Skeletal muscle satellite cell (primary cell): ENCODE results near the gene PLEKHG3.

Source experiments
- H3K27me3 ChIP-seq: 2 replicates; pipeline ENCODE4 v1.7.0; 2013; ENCODE audit warnings: low read length; ENCODE audit not compliant: control insufficient read depth, insufficient read depth
- H3K36me3 ChIP-seq: 2 replicates; pipeline ENCODE4 v1.7.0; 2013; ENCODE audit warnings: mild to moderate bottlenecking, control low read depth, low read length; ENCODE audit not compliant: insufficient read depth
- H3K4me1 ChIP-seq: 2 replicates; pipeline ENCODE4 v1.7.0; 2013; ENCODE audit warnings: low read length; ENCODE audit not compliant: control insufficient read depth, insufficient read depth
- H3K4me2 ChIP-seq: 2 replicates; pipeline ENCODE4 v1.7.0; 2013; ENCODE audit warnings: mild to moderate bottlenecking, low read length
- H3K4me3 ChIP-seq: 2 replicates; pipeline ENCODE4 v1.7.0; 2013; ENCODE audit warnings: low read length
- H3K9ac ChIP-seq: 2 replicates; pipeline ENCODE4 v1.7.0; 2013; ENCODE audit warnings: mild to moderate bottlenecking, low read depth, low read length, moderate library complexity
- H3K9me3 ChIP-seq: replicated peaks from 2 replicates; pipeline ENCODE4 v1.7.0; 2013; ENCODE audit warnings: mild to moderate bottlenecking, control low read depth, low read length

The PLEKHG3 gene

DNA sequence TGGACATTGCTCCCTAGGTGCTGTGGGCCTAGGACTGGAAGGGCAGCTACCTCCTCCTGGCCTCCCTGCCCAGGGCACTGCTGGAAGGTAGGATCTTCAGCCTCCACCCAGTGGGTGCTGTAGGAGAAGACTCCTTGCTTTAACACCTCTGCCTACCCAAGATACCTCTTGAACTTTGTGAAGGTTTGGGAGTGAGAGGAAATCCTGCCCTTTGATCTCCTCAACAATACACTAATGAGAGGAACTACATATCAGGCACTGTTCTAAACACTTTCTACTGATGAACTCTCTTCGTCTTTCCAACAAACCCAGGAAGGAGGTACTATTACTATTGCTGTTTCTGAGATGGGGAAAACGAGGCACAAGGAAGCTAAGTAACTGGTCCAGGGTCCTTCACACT is 66.9 kb downstream of the PLEKHG3 start:
- Histone ChIP-seq H3K9me3 (no peaks in the 10 kb centered on the region), H3K9ac (no peak overlapping the region), H3K27me3 (peaks cover 22% of the 10 kb centered on the region), H3K36me3 (no peaks in the 10 kb centered on the region), H3K4me1 (no peaks in the 10 kb centered on the region), H3K4me3 (no peak overlapping the region), H3K4me2 (no peak overlapping the region)

DNA sequence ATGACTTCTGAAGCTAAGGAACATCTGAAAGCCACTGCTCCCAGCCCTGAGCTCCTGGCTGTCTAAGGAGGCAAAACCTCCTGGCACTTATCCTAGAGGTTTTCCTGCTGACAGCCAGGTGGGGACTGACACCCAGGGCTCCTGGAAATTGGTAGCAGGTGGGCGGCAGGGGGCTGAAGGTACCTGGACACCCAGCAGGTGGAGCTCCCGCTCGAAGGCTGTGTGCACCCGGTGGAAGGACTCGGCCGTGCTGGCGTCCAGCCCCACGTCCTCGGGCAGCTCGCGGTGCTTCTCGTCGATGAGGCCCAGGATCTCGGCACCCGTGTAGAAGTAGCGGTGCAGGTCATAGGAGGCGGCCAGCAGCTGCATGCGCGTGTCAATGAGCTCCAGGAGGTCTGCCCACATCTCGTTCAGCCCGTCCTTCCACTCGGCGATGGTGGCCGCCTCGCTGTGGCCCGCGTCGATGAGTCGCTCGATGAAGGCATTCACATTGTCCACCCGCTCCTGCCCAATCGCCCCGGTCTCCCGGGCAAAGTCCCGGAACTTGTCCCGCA is 68.2 kb downstream of the PLEKHG3 start:
- no peak overlapping the region for H3K4me2 ChIP-seq
- H3K9ac ChIP-seq: no peak overlapping the region
- peaks cover 22% of the 10 kb centered on the region for H3K27me3 ChIP-seq
- no peak overlapping the region for H3K4me3 ChIP-seq
- H3K9me3 ChIP-seq: no peaks in the 10 kb centered on the region
- no peaks in the 10 kb centered on the region for H3K4me1 ChIP-seq
- no peaks in the 10 kb centered on the region for H3K36me3 ChIP-seq

DNA sequence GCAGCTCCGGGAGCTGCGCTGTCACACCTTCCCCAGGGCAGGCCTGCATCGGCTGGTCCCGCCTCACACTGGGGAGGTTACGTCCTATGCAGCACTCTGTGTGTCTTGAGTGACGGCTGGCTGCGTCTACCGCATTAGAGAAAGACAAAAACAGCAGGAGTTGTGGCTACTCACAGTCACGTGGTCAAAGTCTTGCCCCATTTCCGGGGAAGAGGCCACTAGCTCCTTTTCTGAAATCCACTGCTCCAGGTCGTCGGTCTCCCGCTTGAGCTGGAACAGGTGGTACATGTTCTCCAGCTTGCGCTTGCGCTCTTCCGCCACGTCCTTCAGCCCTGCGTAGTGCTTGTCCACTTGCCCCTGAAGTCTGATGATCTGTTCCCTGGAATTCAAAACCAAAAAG is 68.8 kb downstream of the PLEKHG3 start:
- Histone ChIP-seq H3K27me3 (peaks cover 22% of the 10 kb centered on the region), H3K9me3 (no peaks in the 10 kb centered on the region), H3K36me3 (no peaks in the 10 kb centered on the region), H3K4me1 (no peaks in the 10 kb centered on the region), H3K4me3 (no peak overlapping the region), H3K4me2 (no peak overlapping the region), H3K9ac (no peak overlapping the region)

DNA sequence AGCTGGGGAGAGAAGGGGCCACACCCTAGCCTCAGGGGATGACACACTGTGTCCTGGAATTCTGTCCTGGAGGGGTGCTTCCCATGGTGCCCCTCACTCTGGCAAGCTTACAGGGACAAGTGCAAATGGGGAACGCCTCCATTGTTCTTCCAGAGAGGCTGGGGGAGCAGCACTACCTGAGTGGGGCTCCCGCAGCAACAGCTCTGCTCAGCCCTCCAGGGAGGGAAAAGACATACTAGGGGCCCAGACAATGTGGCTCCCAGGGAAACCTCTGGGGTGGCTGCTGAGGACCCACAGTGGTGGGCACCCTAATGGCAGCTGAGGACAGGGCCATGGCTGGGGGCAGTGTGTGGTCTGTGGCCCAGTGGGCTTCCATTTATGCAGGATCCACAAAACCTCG is 69.4 kb downstream of the PLEKHG3 start:
- Histone ChIP-seq H3K9ac (no peak overlapping the region), H3K4me2 (no peak overlapping the region), H3K9me3 (no peaks in the 10 kb centered on the region), H3K36me3 (no peaks in the 10 kb centered on the region), H3K4me3 (no peak overlapping the region), H3K27me3 (peaks cover 22% of the 10 kb centered on the region), H3K4me1 (no peaks in the 10 kb centered on the region)

DNA sequence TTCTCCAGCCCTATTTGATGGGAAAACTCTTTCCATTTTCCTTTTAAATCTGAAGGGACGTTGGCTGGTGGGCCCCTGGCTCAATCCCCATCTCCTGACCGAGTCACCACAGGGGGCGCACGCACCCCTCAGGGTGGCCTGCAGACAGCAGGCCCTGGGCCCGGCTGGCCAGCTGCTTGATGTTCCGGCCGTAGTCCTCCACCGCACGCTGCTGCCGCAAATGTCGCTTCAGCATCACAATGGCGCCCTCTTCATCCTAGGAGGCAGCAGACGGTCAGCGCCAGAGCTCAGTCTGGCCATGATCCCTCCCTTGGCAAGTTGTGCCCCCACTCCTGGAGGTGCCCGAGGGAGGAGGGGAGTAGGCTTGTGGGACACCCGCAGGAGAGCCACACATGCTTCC is 70.0 kb downstream of the PLEKHG3 start:
- no peak overlapping the region for H3K4me3 ChIP-seq
- H3K27me3 ChIP-seq: peaks cover 16% of the 10 kb centered on the region
- H3K9me3 ChIP-seq: no peaks in the 10 kb centered on the region
- no peaks in the 10 kb centered on the region for H3K36me3 ChIP-seq
- H3K9ac ChIP-seq: no peak overlapping the region
- H3K4me2 ChIP-seq: no peak overlapping the region
- H3K4me1 ChIP-seq: no peaks in the 10 kb centered on the region

DNA sequence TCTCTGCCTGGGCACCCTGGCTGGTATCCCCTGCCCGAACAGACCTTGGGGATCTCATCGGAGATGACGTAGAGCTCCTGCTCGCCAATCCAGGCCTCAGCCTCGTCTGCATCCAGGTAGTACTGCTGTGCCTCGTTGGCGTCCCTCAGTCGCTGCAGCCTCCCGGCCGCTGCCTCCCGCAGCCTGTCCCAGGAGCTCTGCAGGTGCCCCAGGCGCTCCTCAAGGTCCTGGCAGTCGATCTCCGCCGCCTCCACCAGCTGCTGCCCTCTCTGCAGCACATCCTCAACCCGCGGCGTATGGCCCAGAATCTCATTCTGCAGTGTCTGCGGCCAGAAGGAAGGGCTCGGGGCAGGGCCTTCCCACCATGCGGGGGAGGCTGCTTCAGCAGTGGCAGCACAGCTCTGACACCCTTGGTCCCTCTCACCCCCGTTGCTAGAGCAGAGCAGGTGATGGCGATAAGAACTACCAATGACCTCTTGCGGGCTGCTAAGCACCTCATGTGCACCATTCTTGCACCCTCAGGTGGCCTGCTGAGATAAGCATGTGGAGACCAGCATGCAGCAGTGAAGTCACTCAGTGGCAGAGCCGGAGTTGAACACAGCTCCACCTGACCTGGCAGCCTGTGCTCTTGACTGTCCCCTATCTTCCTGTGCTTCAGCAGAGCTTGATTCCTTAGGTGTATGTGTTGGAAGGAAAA is 71.0 kb downstream of the PLEKHG3 start:
- Histone ChIP-seq H3K27me3 (peaks cover 10% of the 10 kb centered on the region), H3K36me3 (no peaks in the 10 kb centered on the region), H3K4me2 (no peak overlapping the region), H3K9me3 (no peaks in the 10 kb centered on the region), H3K9ac (no peak overlapping the region), H3K4me3 (no peak overlapping the region), H3K4me1 (no peaks in the 10 kb centered on the region)

DNA sequence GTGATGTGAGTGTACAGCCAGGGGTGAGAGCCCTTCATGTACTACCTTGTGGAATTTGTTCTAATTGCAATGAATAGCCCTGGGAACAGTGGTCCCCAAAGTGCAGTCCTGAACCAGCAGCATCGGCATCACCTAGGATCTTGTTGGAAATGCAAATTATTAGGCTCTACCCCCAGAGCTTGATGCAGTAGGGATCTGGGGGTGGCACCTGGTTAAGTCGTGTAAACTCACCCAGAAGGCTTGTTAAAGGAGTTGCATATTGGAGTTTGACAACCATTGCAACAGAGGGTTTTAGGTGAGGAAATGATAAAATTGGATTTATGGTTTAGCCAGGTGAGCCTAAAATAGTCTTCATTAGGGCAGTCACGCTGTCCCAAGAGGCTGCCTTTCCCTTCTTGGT is 73.2 kb downstream of the PLEKHG3 start:
- Histone ChIP-seq H3K4me3 (no peak overlapping the region), H3K9me3 (no peaks in the 10 kb centered on the region), H3K27me3 (peaks cover 5% of the 10 kb centered on the region), H3K4me1 (no peaks in the 10 kb centered on the region), H3K9ac (no peak overlapping the region), H3K36me3 (no peaks in the 10 kb centered on the region), H3K4me2 (no peak overlapping the region)

DNA sequence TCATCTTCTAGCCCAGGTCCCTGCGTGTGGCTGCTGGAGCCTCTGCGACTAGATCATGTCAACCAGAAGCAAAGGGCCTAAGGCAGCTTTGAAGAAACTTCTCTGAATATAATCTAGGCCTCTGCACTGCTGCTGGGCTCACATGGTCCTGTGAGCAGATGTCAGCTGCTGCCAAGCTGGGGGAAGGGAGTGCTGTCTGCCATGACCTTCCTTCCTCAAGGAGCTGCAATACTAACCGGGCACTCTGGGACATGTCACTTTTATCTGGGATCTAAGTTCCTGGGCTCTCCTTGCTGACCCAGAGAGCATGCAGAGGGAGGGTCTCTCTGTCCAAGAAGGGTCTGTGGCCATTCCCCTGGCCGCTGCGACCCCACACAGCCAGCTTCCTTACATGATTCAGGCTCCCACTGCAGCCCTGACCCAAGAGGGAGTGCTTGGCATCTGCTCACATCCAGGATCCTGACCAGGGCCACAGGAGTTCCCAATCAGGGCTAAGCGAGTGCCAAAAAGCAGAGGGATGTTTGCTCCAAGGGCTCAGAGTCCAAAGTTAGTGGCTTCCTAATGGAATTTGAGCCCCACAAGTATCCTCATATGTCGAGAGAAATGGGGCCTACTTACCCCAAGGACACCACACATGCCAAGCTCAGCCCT is 74.0 kb downstream of the PLEKHG3 start:
- no peak overlapping the region for H3K4me3 ChIP-seq
- H3K9me3 ChIP-seq: no peaks in the 10 kb centered on the region
- no peaks in the 10 kb centered on the region for H3K36me3 ChIP-seq
- peaks cover 5% of the 10 kb centered on the region for H3K27me3 ChIP-seq
- no peaks in the 10 kb centered on the region for H3K4me1 ChIP-seq
- no peak overlapping the region for H3K9ac ChIP-seq
- H3K4me2 ChIP-seq: no peak overlapping the region

DNA sequence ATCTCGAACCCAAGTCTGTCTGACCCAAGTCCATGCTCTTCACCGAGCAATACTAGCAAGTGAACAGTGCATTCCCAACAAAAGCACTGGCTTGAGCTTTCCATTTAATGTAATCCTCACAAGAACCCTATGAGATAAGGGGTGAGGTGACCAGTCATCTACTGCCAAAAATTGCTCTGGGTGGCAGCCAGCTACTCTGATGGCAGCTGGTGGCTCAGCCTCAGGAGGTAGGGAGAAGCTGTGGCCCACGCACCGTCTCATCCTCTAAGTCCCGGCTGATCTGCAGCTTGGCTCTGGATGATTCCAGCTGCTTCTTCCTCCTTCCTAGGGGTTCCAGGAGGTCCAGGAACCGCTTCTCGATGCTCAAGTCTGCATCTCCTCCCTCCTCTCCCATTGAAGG is 75.2 kb downstream of the PLEKHG3 start:
- no peaks in the 10 kb centered on the region for H3K36me3 ChIP-seq
- H3K4me2 ChIP-seq: no peak overlapping the region
- H3K27me3 ChIP-seq: peaks cover 5% of the 10 kb centered on the region
- no peaks in the 10 kb centered on the region for H3K9me3 ChIP-seq
- no peak overlapping the region for H3K9ac ChIP-seq
- no peak overlapping the region for H3K4me3 ChIP-seq
- H3K4me1 ChIP-seq: no peaks in the 10 kb centered on the region

DNA sequence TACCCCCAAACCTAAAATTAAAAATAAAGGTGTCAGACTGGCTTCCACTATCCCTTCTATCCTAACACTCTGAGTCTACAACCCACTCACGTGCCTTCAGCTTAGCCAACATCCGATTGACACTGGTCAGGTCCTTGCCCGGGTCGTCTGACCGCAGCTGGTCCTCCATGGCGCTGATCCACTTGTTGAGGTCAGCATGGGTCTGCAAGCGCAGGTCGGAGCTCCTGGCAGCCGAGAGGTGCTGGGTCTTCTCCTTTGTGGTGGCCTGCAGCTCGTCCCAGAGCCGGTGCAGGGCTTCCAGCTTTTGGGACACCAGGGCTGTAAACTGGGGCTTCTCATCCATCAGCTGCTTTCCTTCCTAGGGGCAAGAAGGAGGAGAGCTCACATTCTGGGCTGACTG is 78.0 kb downstream of the PLEKHG3 start:
- no peaks in the 10 kb centered on the region for H3K4me1 ChIP-seq
- H3K9ac ChIP-seq: no peak overlapping the region
- no peaks in the 10 kb centered on the region for H3K9me3 ChIP-seq
- no peak overlapping the region for H3K4me3 ChIP-seq
- H3K27me3 ChIP-seq: no peaks in the 10 kb centered on the region
- no peak overlapping the region for H3K4me2 ChIP-seq
- H3K36me3 ChIP-seq: no peaks in the 10 kb centered on the region

DNA sequence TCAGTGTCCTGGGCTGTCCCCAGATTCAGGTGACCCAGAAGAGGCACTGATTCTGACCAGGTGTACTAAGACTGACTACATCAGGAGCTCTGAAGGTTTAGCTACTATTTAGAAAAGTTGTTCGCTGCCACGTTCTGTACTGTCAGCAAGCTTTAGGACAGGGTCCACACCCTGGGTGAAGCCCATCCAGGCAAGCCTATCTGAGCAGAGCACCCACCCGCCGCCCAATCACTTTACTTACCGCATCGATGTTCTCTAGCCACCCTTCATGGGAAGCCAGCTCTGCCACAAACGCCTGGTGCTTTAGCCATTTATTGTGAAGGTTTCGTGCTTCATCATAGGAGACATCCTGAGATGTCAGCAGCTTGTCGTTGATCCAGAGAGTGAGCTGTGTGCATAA is 79.8 kb downstream of the PLEKHG3 start:
- Histone ChIP-seq H3K4me3 (no peak overlapping the region), H3K9ac (no peak overlapping the region), H3K27me3 (no peaks in the 10 kb centered on the region), H3K4me1 (peaks cover 4% of the 10 kb centered on the region), H3K36me3 (no peaks in the 10 kb centered on the region), H3K9me3 (no peaks in the 10 kb centered on the region), H3K4me2 (no peak overlapping the region)
